Measurements from ENCODE around the gene LBH.

LBH gene

GRCh38 chr2:30272286-30272685 lies 41.0 kb downstream of the LBH start:
- H3K14ac ChIP-seq (ENCODE audit: low read length): no peak overlapping the region
- no peak overlapping the region for H3K9ac ChIP-seq (ENCODE audit: low read depth, low read length, poor library complexity)
- H3K79me1 ChIP-seq (ENCODE audit: low read depth, low read length): no peaks in the 10 kb centered on the region
- H3K27ac ChIP-seq (replicated peaks; ENCODE audit: low read length): no peak overlapping the region
- no peak overlapping the region for H2AFZ ChIP-seq (ENCODE audit: low read length)
- no peak overlapping the region for H4K91ac ChIP-seq (ENCODE audit: low read depth, low read length, poor library complexity)
- no peak overlapping the region for H2BK15ac ChIP-seq (ENCODE audit: low read length)
- H2BK5ac ChIP-seq (ENCODE audit: low read length): no peak overlapping the region
- no peak for DNase-seq (ENCODE audit: low spot score)
- H2BK12ac ChIP-seq (ENCODE audit: low read length): no peak overlapping the region
- H2BK120ac ChIP-seq (ENCODE audit: low read depth, low read length): no peak overlapping the region
- no peaks in the 10 kb centered on the region for H3K9me3 ChIP-seq (replicated peaks in 1 of 2; ENCODE audit: control insufficient read depth in 2 of 2, insufficient read depth in 1 of 2, low read depth in 1 of 2, low read length in 2 of 2)
- no peak overlapping the region for H3K23ac ChIP-seq (ENCODE audit: low read depth, low read length, poor library complexity)
- no peak overlapping the region for H3K4ac ChIP-seq (ENCODE audit: low read length)
- no peak overlapping the region for H2AK5ac ChIP-seq (ENCODE audit: low read depth, low read length)
- H4K8ac ChIP-seq (ENCODE audit: low read depth, low read length): no peak overlapping the region
- H3K18ac ChIP-seq (ENCODE audit: low read length): no peak overlapping the region
- no peak overlapping the region for H3K4me2 ChIP-seq (ENCODE audit: insufficient read depth, low read length, poor library complexity, severe bottlenecking)
- H3K27me3 ChIP-seq (ENCODE audit: control insufficient read depth in 3 of 3, insufficient read depth in 3 of 3, low read depth in 1 of 3, low read length in 3 of 3): no peaks in the 10 kb centered on the region
- no peak overlapping the region for H3K4me3 ChIP-seq (ENCODE audit: low read length in 2 of 2)
- H3K4me1 ChIP-seq (ENCODE audit: control insufficient read depth in 2 of 2, insufficient read depth in 1 of 2, low read depth in 1 of 2, low read length in 2 of 2): peaks cover 0 to 8% of the 10 kb centered on the region in 2 donors
- H3K36me3 ChIP-seq (replicated peaks in 1 of 2; ENCODE audit: control insufficient read depth in 2 of 2, insufficient read depth in 2 of 2, low read length in 2 of 2): no peaks in the 10 kb centered on the region
- no CpG with 5 or more reads among the region's 8 CpGs for WGBS, 2 donors (ENCODE audit: extremely low coverage in 2 of 2, insufficient read length in 2 of 2, insufficient replicate concordance in 1 of 2)

GRCh38 chr2:30272761-30273573 lies 41.6 kb downstream of the LBH start:
- no peak overlapping the region for H3K4me3 ChIP-seq (ENCODE audit: low read length in 2 of 2)
- H2BK5ac ChIP-seq (ENCODE audit: low read length): no peak overlapping the region
- no peak overlapping the region for H4K8ac ChIP-seq (ENCODE audit: low read depth, low read length)
- no peak overlapping the region for H3K9ac ChIP-seq (ENCODE audit: low read depth, low read length, poor library complexity)
- no peaks in the 10 kb centered on the region for H3K36me3 ChIP-seq (replicated peaks in 1 of 2; ENCODE audit: control insufficient read depth in 2 of 2, insufficient read depth in 2 of 2, low read length in 2 of 2)
- no peak overlapping the region for H2AK5ac ChIP-seq (ENCODE audit: low read depth, low read length)
- no peak overlapping the region for H2AFZ ChIP-seq (ENCODE audit: low read length)
- no peak overlapping the region for H3K4ac ChIP-seq (ENCODE audit: low read length)
- DNase-seq (ENCODE audit: low spot score): no peak
- no peak overlapping the region for H3K4me2 ChIP-seq (ENCODE audit: insufficient read depth, low read length, poor library complexity, severe bottlenecking)
- no peaks in the 10 kb centered on the region for H3K79me1 ChIP-seq (ENCODE audit: low read depth, low read length)
- no CpG with 5 or more reads among the region's 5 CpGs for WGBS, 2 donors (ENCODE audit: extremely low coverage in 2 of 2, insufficient read length in 2 of 2, insufficient replicate concordance in 1 of 2)
- no peak overlapping the region for H3K27ac ChIP-seq (replicated peaks; ENCODE audit: low read length)
- no peak overlapping the region for H2BK120ac ChIP-seq (ENCODE audit: low read depth, low read length)
- peaks cover 0 to 8% of the 10 kb centered on the region in 2 donors for H3K4me1 ChIP-seq (ENCODE audit: control insufficient read depth in 2 of 2, insufficient read depth in 1 of 2, low read depth in 1 of 2, low read length in 2 of 2)
- no peak overlapping the region for H3K14ac ChIP-seq (ENCODE audit: low read length)
- no peak overlapping the region for H4K91ac ChIP-seq (ENCODE audit: low read depth, low read length, poor library complexity)
- no peak overlapping the region for H2BK15ac ChIP-seq (ENCODE audit: low read length)
- H3K18ac ChIP-seq (ENCODE audit: low read length): no peak overlapping the region
- H3K27me3 ChIP-seq (ENCODE audit: control insufficient read depth in 3 of 3, insufficient read depth in 3 of 3, low read depth in 1 of 3, low read length in 3 of 3): no peaks in the 10 kb centered on the region
- H3K9me3 ChIP-seq (replicated peaks in 1 of 2; ENCODE audit: control insufficient read depth in 2 of 2, insufficient read depth in 1 of 2, low read depth in 1 of 2, low read length in 2 of 2): no peaks in the 10 kb centered on the region
- no peak overlapping the region for H3K23ac ChIP-seq (ENCODE audit: low read depth, low read length, poor library complexity)
- H2BK12ac ChIP-seq (ENCODE audit: low read length): no peak overlapping the region

GRCh38 chr2:30273574-30273929 lies 42.2 kb downstream of the LBH start:
- Histone ChIP-seq H3K14ac (ENCODE audit: low read length) (no peak overlapping the region), H2BK5ac (ENCODE audit: low read length) (no peak overlapping the region), H3K23ac (ENCODE audit: low read depth, low read length, poor library complexity) (no peak overlapping the region), H3K4ac (ENCODE audit: low read length) (no peak overlapping the region), H2AFZ (ENCODE audit: low read length) (no peak overlapping the region), H3K18ac (ENCODE audit: low read length) (no peak overlapping the region), H2AK5ac (ENCODE audit: low read depth, low read length) (no peak overlapping the region), H3K27ac (replicated peaks; ENCODE audit: low read length) (no peak overlapping the region), H3K79me1 (ENCODE audit: low read depth, low read length) (no peaks in the 10 kb centered on the region), H2BK120ac (ENCODE audit: low read depth, low read length) (no peak overlapping the region), H3K36me3 (replicated peaks in 1 of 2; ENCODE audit: control insufficient read depth in 2 of 2, insufficient read depth in 2 of 2, low read length in 2 of 2) (no peaks in the 10 kb centered on the region), H2BK12ac (ENCODE audit: low read length) (no peak overlapping the region), H4K91ac (ENCODE audit: low read depth, low read length, poor library complexity) (no peak overlapping the region), H4K8ac (ENCODE audit: low read depth, low read length) (no peak overlapping the region), H3K4me2 (ENCODE audit: insufficient read depth, low read length, poor library complexity, severe bottlenecking) (no peak overlapping the region), H3K4me1 (ENCODE audit: control insufficient read depth in 2 of 2, insufficient read depth in 1 of 2, low read depth in 1 of 2, low read length in 2 of 2) (peaks cover 0 to 8% of the 10 kb centered on the region in 2 donors), H3K4me3 (ENCODE audit: low read length in 2 of 2) (no peak overlapping the region), H2BK15ac (ENCODE audit: low read length) (no peak overlapping the region), H3K9me3 (replicated peaks in 1 of 2; ENCODE audit: control insufficient read depth in 2 of 2, insufficient read depth in 1 of 2, low read depth in 1 of 2, low read length in 2 of 2) (no peaks in the 10 kb centered on the region), H3K9ac (ENCODE audit: low read depth, low read length, poor library complexity) (no peak overlapping the region), H3K27me3 (ENCODE audit: control insufficient read depth in 3 of 3, insufficient read depth in 3 of 3, low read depth in 1 of 3, low read length in 3 of 3) (no peaks in the 10 kb centered on the region)
- WGBS, 2 donors (ENCODE audit: extremely low coverage in 2 of 2, insufficient read length in 2 of 2, insufficient replicate concordance in 1 of 2): no CpG with 5 or more reads among the region's 3 CpGs
- no peak for DNase-seq (ENCODE audit: low spot score)

GRCh38 chr2:30275256-30275655 lies 43.9 kb downstream of the LBH start:
- Histone ChIP-seq H2AK5ac (ENCODE audit: low read depth, low read length) (no peak overlapping the region), H3K27me3 (ENCODE audit: control insufficient read depth in 3 of 3, insufficient read depth in 3 of 3, low read depth in 1 of 3, low read length in 3 of 3) (no peaks in the 10 kb centered on the region), H2BK15ac (ENCODE audit: low read length) (no peak overlapping the region), H3K27ac (replicated peaks; ENCODE audit: low read length) (no peak overlapping the region), H2AFZ (ENCODE audit: low read length) (no peak overlapping the region), H3K4me2 (ENCODE audit: insufficient read depth, low read length, poor library complexity, severe bottlenecking) (no peak overlapping the region), H3K14ac (ENCODE audit: low read length) (no peak overlapping the region), H3K23ac (ENCODE audit: low read depth, low read length, poor library complexity) (no peak overlapping the region), H3K4ac (ENCODE audit: low read length) (no peak overlapping the region), H2BK12ac (ENCODE audit: low read length) (no peak overlapping the region), H4K8ac (ENCODE audit: low read depth, low read length) (no peak overlapping the region), H3K9me3 (replicated peaks in 1 of 2; ENCODE audit: control insufficient read depth in 2 of 2, insufficient read depth in 1 of 2, low read depth in 1 of 2, low read length in 2 of 2) (no peaks in the 10 kb centered on the region), H2BK5ac (ENCODE audit: low read length) (no peak overlapping the region), H3K9ac (ENCODE audit: low read depth, low read length, poor library complexity) (no peak overlapping the region), H3K79me1 (ENCODE audit: low read depth, low read length) (no peaks in the 10 kb centered on the region), H2BK120ac (ENCODE audit: low read depth, low read length) (no peak overlapping the region), H3K18ac (ENCODE audit: low read length) (no peak overlapping the region), H4K91ac (ENCODE audit: low read depth, low read length, poor library complexity) (no peak overlapping the region), H3K4me1 (ENCODE audit: control insufficient read depth in 2 of 2, insufficient read depth in 1 of 2, low read depth in 1 of 2, low read length in 2 of 2) (peaks cover 0 to 8% of the 10 kb centered on the region in 2 donors), H3K4me3 (ENCODE audit: low read length in 2 of 2) (no peak overlapping the region), H3K36me3 (replicated peaks in 1 of 2; ENCODE audit: control insufficient read depth in 2 of 2, insufficient read depth in 2 of 2, low read length in 2 of 2) (no peaks in the 10 kb centered on the region)
- WGBS, 2 donors (ENCODE audit: extremely low coverage in 2 of 2, insufficient read length in 2 of 2, insufficient replicate concordance in 1 of 2): no CpG with 5 or more reads among the region's 3 CpGs
- no peak for DNase-seq (ENCODE audit: low spot score)
